Esophagus muscularis mucosa (tissue), 4 donors: Measurements from ENCODE around the gene PDS5B.
A peak's percentile ranks its signal among the peaks of the same experiment; 100 is the strongest.

Experiments used
- EP300 ChIP-seq: sonication (generic); formaldehyde crosslinking; IDR thresholded peaks from one replicate; pipeline ENCODE4 v1.6.1; 2017; ENCODE audit warnings: antibody characterized with exemption
- POLR2A ChIP-seq: fragments of 450-650 bp; IDR thresholded peaks from one replicate; pipeline ENCODE4 v1.6.1; 2017; ENCODE audit warnings: antibody characterized with exemption, moderate library complexity, mild to moderate bottlenecking, low read depth
- POLR2AphosphoS5 ChIP-seq, 2 donors: sonication (generic); formaldehyde crosslinking; IDR thresholded peaks; one replicate each; pipeline ENCODE4 v1.6.1; 2017; ENCODE audit warnings: antibody characterized with exemption in 2 of 2
- TF ChIP-seq, protein P1 (sequence below), 3 experiments: fragments of 200-600 bp in 2 of 3; fragments of 450-650 bp in 1 of 3; sonication (generic) in 2 of 3; IDR thresholded peaks; one replicate each; pipeline ENCODE4 v1.5.1; 2017 to 2019; ENCODE audit warnings: antibody characterized with exemption in 3 of 3, mild to moderate bottlenecking in 2 of 3, moderate library complexity in 1 of 3

DNA sequence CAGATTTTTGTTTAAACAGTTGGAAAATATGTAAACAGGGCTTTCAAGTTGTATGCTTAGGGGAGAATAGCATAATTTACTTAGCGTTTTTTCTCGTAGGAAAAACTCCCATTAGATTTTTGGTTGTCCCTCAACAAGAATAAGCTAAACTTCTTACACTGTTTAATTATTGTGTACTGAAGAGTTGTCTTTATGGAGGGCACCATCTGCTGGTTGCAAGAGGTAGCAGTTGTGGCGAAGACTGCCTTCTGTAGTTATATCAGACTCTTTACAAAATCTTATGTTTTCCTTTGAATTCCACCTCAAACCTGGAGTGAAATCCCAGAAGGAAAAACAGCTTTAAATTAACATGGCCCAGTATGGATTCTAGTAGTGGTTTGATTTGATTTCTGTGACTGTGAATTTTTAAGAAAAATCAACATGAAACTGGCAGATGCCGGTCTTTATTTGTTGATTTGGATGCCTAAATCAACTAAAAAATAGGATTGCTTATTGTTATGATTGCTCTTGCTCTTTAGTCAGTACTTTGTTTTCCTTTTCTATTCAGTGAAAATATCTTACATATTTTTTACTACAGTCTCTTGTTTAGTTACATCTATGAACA lies 53.4 kb downstream of the PDS5B start:
- TF ChIP-seq, protein P1, sequence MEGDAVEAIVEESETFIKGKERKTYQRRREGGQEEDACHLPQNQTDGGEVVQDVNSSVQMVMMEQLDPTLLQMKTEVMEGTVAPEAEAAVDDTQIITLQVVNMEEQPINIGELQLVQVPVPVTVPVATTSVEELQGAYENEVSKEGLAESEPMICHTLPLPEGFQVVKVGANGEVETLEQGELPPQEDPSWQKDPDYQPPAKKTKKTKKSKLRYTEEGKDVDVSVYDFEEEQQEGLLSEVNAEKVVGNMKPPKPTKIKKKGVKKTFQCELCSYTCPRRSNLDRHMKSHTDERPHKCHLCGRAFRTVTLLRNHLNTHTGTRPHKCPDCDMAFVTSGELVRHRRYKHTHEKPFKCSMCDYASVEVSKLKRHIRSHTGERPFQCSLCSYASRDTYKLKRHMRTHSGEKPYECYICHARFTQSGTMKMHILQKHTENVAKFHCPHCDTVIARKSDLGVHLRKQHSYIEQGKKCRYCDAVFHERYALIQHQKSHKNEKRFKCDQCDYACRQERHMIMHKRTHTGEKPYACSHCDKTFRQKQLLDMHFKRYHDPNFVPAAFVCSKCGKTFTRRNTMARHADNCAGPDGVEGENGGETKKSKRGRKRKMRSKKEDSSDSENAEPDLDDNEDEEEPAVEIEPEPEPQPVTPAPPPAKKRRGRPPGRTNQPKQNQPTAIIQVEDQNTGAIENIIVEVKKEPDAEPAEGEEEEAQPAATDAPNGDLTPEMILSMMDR (IDR thresholded peaks at IDR 0.05) = peak; percentile 81 to 85 (median 84)
- TF ChIP-seq POLR2A (no peak), POLR2AphosphoS5 (IDR thresholded peaks at IDR 0.05) (no peak), EP300 (no peak)
